Hepatocyte (in vitro differentiated cells): ENCODE measurements around the gene ETF1.

Experiments used
- CTCF ChIP-seq: fragments of 200-600 bp; sonication (generic); IDR thresholded peaks from 2 replicates; pipeline ENCODE4 v1.5.1; 2016; ENCODE audit warnings: antibody characterized with exemption, mild to moderate bottlenecking; ENCODE audit not compliant: poor library complexity
- EZH2 ChIP-seq: fragments of 200-600 bp; sonication (generic); IDR thresholded peaks from 2 replicates; pipeline ENCODE4 v1.6.1; 2016; ENCODE audit warnings: antibody characterized with exemption, mild to moderate bottlenecking, borderline replicate concordance

- TF ChIP-seq CTCF (no peak), EZH2 (no peak)
Measured at GRCh38 chr5:138502121-138502520, 40.9 kb downstream of the ETF1 start.
